Stomach (tissue), 4 donors: ENCODE measurements around the gene KRTAP3-3.

Experiments used
- EP300 ChIP-seq: sonication (generic); formaldehyde crosslinking; IDR thresholded peaks from one replicate; pipeline ENCODE4 v1.6.1; 2017; ENCODE audit warnings: antibody characterized with exemption
- POLR2A ChIP-seq, 4 donors: fragments of 450-650 bp; IDR thresholded peaks; one replicate each; pipeline ENCODE4 v1.6.1; 2016; ENCODE audit warnings: antibody characterized with exemption in 4 of 4, control low read depth in 2 of 4, mild to moderate bottlenecking in 1 of 4, moderate library complexity in 1 of 4
- TF ChIP-seq, protein P1 (sequence below), 7 experiments: fragments of 450-650 bp in 4 of 7; fragments of 200-600 bp in 3 of 7; sonication (generic) in 3 of 7; IDR thresholded peaks; one replicate each; pipeline ENCODE4 v1.5.1; 2016 to 2019; ENCODE audit warnings: antibody characterized with exemption in 7 of 7, control low read depth in 2 of 7, mild to moderate bottlenecking in 1 of 7

DNA sequence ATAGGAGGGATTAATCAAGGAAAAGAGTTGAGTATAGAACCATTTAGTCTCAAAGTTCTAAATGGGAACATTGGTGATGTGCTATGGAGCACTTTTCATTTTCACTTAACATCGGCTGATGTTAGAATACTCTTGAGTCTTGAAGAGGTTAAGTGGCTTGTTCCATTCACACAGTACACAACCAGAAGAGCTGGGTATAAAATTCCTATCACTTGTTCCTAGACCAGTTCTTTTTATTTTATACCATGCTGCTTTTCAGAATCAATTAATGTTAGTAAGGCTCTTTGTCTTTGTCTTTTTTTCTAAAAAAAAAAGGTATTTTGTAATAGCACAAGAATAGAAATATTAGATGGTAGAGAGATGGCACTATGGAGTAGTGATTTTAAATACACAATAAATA is 49.0 kb upstream of the KRTAP3-3 start:
- TF ChIP-seq POLR2A (IDR thresholded peaks at IDR 0.05): no peak
- TF ChIP-seq, protein P1, sequence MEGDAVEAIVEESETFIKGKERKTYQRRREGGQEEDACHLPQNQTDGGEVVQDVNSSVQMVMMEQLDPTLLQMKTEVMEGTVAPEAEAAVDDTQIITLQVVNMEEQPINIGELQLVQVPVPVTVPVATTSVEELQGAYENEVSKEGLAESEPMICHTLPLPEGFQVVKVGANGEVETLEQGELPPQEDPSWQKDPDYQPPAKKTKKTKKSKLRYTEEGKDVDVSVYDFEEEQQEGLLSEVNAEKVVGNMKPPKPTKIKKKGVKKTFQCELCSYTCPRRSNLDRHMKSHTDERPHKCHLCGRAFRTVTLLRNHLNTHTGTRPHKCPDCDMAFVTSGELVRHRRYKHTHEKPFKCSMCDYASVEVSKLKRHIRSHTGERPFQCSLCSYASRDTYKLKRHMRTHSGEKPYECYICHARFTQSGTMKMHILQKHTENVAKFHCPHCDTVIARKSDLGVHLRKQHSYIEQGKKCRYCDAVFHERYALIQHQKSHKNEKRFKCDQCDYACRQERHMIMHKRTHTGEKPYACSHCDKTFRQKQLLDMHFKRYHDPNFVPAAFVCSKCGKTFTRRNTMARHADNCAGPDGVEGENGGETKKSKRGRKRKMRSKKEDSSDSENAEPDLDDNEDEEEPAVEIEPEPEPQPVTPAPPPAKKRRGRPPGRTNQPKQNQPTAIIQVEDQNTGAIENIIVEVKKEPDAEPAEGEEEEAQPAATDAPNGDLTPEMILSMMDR (IDR thresholded peaks at IDR 0.05): no peak
- TF ChIP-seq EP300: no peak
